Neural progenitor cell (in vitro differentiated cells): Measurements from ENCODE around the gene DNAH9. TPM values are rescaled to one million over a fixed set of nuclear protein-coding genes. Genes with fewer than 3 reads are reported as not detected.

Experiments
- DNase-seq: peaks from one replicate; pipeline ENCODE4 v3.0.0-alpha.2; 2016; ENCODE audit warnings: low spot score
- H2AFZ ChIP-seq: fragments of 200-600 bp; sonication (generic); replicated peaks from 2 replicates; pipeline ENCODE4 v1.6.1; 2016; ENCODE audit warnings: antibody characterized with exemption
- H3F3A ChIP-seq: fragments of 200-600 bp; sonication (generic); 2 replicates; pipeline ENCODE4 v1.6.1; 2016; ENCODE audit warnings: antibody characterized with exemption, low read depth
- H3K27ac ChIP-seq: fragments of 200-600 bp; sonication (generic); 2 replicates; pipeline ENCODE4 v1.5.1; 2016; ENCODE audit warnings: mild to moderate bottlenecking
- H3K27me3 ChIP-seq: fragments of 200-600 bp; sonication (generic); 2 replicates; pipeline ENCODE4 v1.6.1; 2016; ENCODE audit warnings: mild to moderate bottlenecking, moderate library complexity
- H3K36me3 ChIP-seq: fragments of 200-600 bp; sonication (generic); 2 replicates; pipeline ENCODE4 v1.5.1; 2016
- H3K4me1 ChIP-seq: fragments of 200-600 bp; sonication (generic); 2 replicates; pipeline ENCODE4 v1.6.1; 2016; ENCODE audit warnings: mixed run types
- H3K4me2 ChIP-seq: fragments of 200-600 bp; sonication (generic); 2 replicates; pipeline ENCODE4 v1.6.1; 2016
- H3K4me3 ChIP-seq: fragments of 200-600 bp; sonication (generic); 2 replicates; pipeline ENCODE4 v1.5.1; 2016
- H3K79me2 ChIP-seq: fragments of 200-600 bp; sonication (generic); 2 replicates; pipeline ENCODE4 v1.6.1; 2016; ENCODE audit warnings: low read depth
- H3K9ac ChIP-seq: fragments of 200-600 bp; sonication (generic); 2 replicates; pipeline ENCODE4 v1.6.1; 2016
- H3K9me3 ChIP-seq: fragments of 200-600 bp; sonication (generic); 2 replicates; pipeline ENCODE4 v1.5.1; 2016; ENCODE audit warnings: low read depth
- H4K20me1 ChIP-seq: fragments of 200-600 bp; sonication (generic); 2 replicates; pipeline ENCODE4 v1.6.1; 2016; ENCODE audit warnings: low read depth
- H3K27ac Mint-ChIP-seq: 3 replicates; pipeline ENCODE4 v1.8.0; 2021; ENCODE audit warnings: mixed read lengths
- H3K27me3 Mint-ChIP-seq: 2 replicates; pipeline ENCODE4 v1.8.0; 2022; ENCODE audit warnings: low read depth, mild to moderate bottlenecking, inconsistent platforms, moderate library complexity, mixed read lengths; ENCODE audit not compliant: insufficient read depth
- H3K36me3 Mint-ChIP-seq: 3 replicates; pipeline ENCODE4 v1.8.0; 2021; ENCODE audit warnings: mixed read lengths
- H3K4me1 Mint-ChIP-seq: 3 replicates; pipeline ENCODE4 v1.8.0; 2021; ENCODE audit warnings: mixed read lengths
- H3K4me3 Mint-ChIP-seq: 3 replicates; pipeline ENCODE4 v1.8.0; 2021; ENCODE audit warnings: mild to moderate bottlenecking, moderate library complexity, mixed read lengths
- H3K9me3 Mint-ChIP-seq: 3 replicates; pipeline ENCODE4 v1.8.0; 2020; ENCODE audit warnings: mixed read lengths
- CTCF ChIP-seq: fragments of 200-600 bp; sonication (generic); IDR thresholded peaks from 2 replicates; pipeline ENCODE4 v1.5.1; 2017; ENCODE audit warnings: antibody characterized with exemption, mild to moderate bottlenecking
- EZH2 ChIP-seq: fragments of 200-600 bp; sonication (generic); IDR thresholded peaks from 2 replicates; pipeline ENCODE4 v1.6.1; 2017; ENCODE audit warnings: antibody characterized with exemption, mild to moderate bottlenecking, moderate library complexity
- EZH2phosphoT487 ChIP-seq: fragments of 200-600 bp; sonication (generic); IDR thresholded peaks from 2 replicates; pipeline ENCODE4 v1.6.1; 2017; ENCODE audit warnings: antibody characterized with exemption
- total RNA-seq: library from RNA; depleted of rRNA; stranded (reverse); fragments of >200 nt; gene quantifications from 2 replicates; pipeline ENCODE4 v1.2.3, GENCODE V29; 2015; ENCODE audit warnings: low replicate concordance

The DNAH9 gene
- total RNA-seq, 1 donor from 2014 or later: 1.3 TPM

- TF ChIP-seq CTCF (no peak), EZH2phosphoT487 (no peak), EZH2 (no peak)
- H3K27ac ChIP-seq: no peak overlapping the region
- H3K36me3 ChIP-seq: no peaks in the 10 kb centered on the region
- Mint-ChIP-seq H3K36me3 (no peaks in the 10 kb centered on the region), H3K9me3 (peaks cover 21% of the 10 kb centered on the region), H3K27ac (no peak overlapping the region), H3K4me3 (no peak overlapping the region), H3K4me1 (no peaks in the 10 kb centered on the region), H3K27me3 (no peaks in the 10 kb centered on the region)
- no peak overlapping the region for H3K4me3 ChIP-seq
- H3K79me2 ChIP-seq: no peaks in the 10 kb centered on the region
- no peaks in the 10 kb centered on the region for H3K27me3 ChIP-seq
- no peak for DNase-seq
- no peaks in the 10 kb centered on the region for H3K4me1 ChIP-seq
- H3K9ac ChIP-seq: no peak overlapping the region
- H2AFZ ChIP-seq: no peak overlapping the region
- no peaks in the 10 kb centered on the region for H3F3A ChIP-seq
- no peak overlapping the region for H3K4me2 ChIP-seq
- H3K9me3 ChIP-seq: no peaks in the 10 kb centered on the region
- H4K20me1 ChIP-seq: no peaks in the 10 kb centered on the region
Measured at GRCh38 chr17:11744696-11745095, 146.4 kb downstream of the DNAH9 start.

GRCh38 chr17:11747441-11747840, 149.2 kb downstream of the DNAH9 start:
- Histone ChIP-seq H3K4me3 (no peak overlapping the region), H3K9me3 (no peaks in the 10 kb centered on the region), H3K4me1 (no peaks in the 10 kb centered on the region), H4K20me1 (no peaks in the 10 kb centered on the region), H3F3A (no peaks in the 10 kb centered on the region), H3K4me2 (no peak overlapping the region), H2AFZ (no peak overlapping the region), H3K36me3 (no peaks in the 10 kb centered on the region), H3K27ac (no peak overlapping the region), H3K9ac (no peak overlapping the region), H3K79me2 (no peaks in the 10 kb centered on the region), H3K27me3 (no peaks in the 10 kb centered on the region)
- H3K36me3 Mint-ChIP-seq: no peaks in the 10 kb centered on the region
- TF ChIP-seq EZH2phosphoT487 (no peak), EZH2 (no peak), CTCF (no peak)
- H3K9me3 Mint-ChIP-seq: peaks cover 21% of the 10 kb centered on the region
- no peak overlapping the region for H3K4me3 Mint-ChIP-seq
- H3K27me3 Mint-ChIP-seq: no peaks in the 10 kb centered on the region
- H3K27ac Mint-ChIP-seq: no peak overlapping the region
- DNase-seq: no peak
- no peaks in the 10 kb centered on the region for H3K4me1 Mint-ChIP-seq

GRCh38 chr17:11757815-11758214, 159.5 kb downstream of the DNAH9 start:
- Histone ChIP-seq H3K36me3 (no peaks in the 10 kb centered on the region), H3K4me3 (no peak overlapping the region), H3K27me3 (no peaks in the 10 kb centered on the region), H3K9me3 (no peaks in the 10 kb centered on the region), H3F3A (no peaks in the 10 kb centered on the region), H3K27ac (no peak overlapping the region), H4K20me1 (no peaks in the 10 kb centered on the region), H3K4me2 (no peak overlapping the region), H2AFZ (no peak overlapping the region), H3K9ac (no peak overlapping the region), H3K79me2 (no peaks in the 10 kb centered on the region), H3K4me1 (no peaks in the 10 kb centered on the region)
- no peak for TF ChIP-seq EZH2
- no peak for TF ChIP-seq EZH2phosphoT487
- no peak for TF ChIP-seq CTCF
- peaks cover 2% of the 10 kb centered on the region for H3K9me3 Mint-ChIP-seq
- H3K4me1 Mint-ChIP-seq: peaks cover 3% of the 10 kb centered on the region
- no peaks in the 10 kb centered on the region for H3K27me3 Mint-ChIP-seq
- H3K36me3 Mint-ChIP-seq: no peaks in the 10 kb centered on the region
- no peak for DNase-seq
- no peak overlapping the region for H3K4me3 Mint-ChIP-seq
- H3K27ac Mint-ChIP-seq: no peak overlapping the region
